OCI-M1 (cell line): Measurements from ENCODE around the gene FANCI.

Experiments
- DNase-seq: peaks from one replicate; lab custom pipeline; 2025; lab: John Stamatoyannopoulos, UW

Gene FANCI

GRCh38 chr15:89307046-89307587 is 63.3 kb downstream of the FANCI start:
- DNase-seq = no peak

GRCh38 chr15:89307791-89308190 is 64.0 kb downstream of the FANCI start:
- DNase-seq = no peak

- DNase-seq = no peak
These were observed 64.5 kb downstream of the FANCI start for GRCh38 chr15:89308236-89308635.

- DNase-seq = no peak
These were observed 66.2 kb downstream of the FANCI start for GRCh38 chr15:89309993-89310392.

- no peak for DNase-seq
These were observed 71.7 kb downstream of the FANCI start for GRCh38 chr15:89315375-89315929.

- DNase-seq = no peak
These were observed 72.7 kb downstream of the FANCI start for GRCh38 chr15:89316504-89316903.

- DNase-seq = no peak
These were observed 73.5 kb downstream of the FANCI start for GRCh38 chr15:89317186-89317720.

GRCh38 chr15:89319678-89320077 is 75.9 kb downstream of the FANCI start:
- DNase-seq = no peak

GRCh38 chr15:89320200-89320599 is 76.4 kb downstream of the FANCI start:
- no peak for DNase-seq

GRCh38 chr15:89321521-89322410 is 78.0 kb downstream of the FANCI start:
- DNase-seq = no peak

- DNase-seq = no peak
These were observed 79.0 kb downstream of the FANCI start for GRCh38 chr15:89322822-89323221.

- DNase-seq = no peak
These were observed 80.0 kb downstream of the FANCI start for GRCh38 chr15:89323825-89324224.

GRCh38 chr15:89325039-89325803 is 81.4 kb downstream of the FANCI start:
- DNase-seq = no peak

- DNase-seq = no peak
These were observed 82.5 kb downstream of the FANCI start for GRCh38 chr15:89326316-89326715.

GRCh38 chr15:89327113-89327512 is 83.3 kb downstream of the FANCI start:
- DNase-seq = no peak

GRCh38 chr15:89328398-89329254 is 84.8 kb downstream of the FANCI start:
- DNase-seq = no peak

- no peak for DNase-seq
These were observed 85.7 kb downstream of the FANCI start for GRCh38 chr15:89329329-89330084.

GRCh38 chr15:89330119-89330518 is 86.3 kb downstream of the FANCI start:
- DNase-seq = no peak

GRCh38 chr15:89330881-89331595 is 87.3 kb downstream of the FANCI start:
- no peak for DNase-seq

GRCh38 chr15:89332446-89332845 is 88.7 kb downstream of the FANCI start:
- DNase-seq = peak; percentile 26
